Dermis blood vessel endothelial cell (primary cell): ENCODE data around the gene PSMB1. TPM values are rescaled to one million over a fixed set of nuclear protein-coding genes. Genes with fewer than 3 reads are reported as not detected.
"Not testable (repeated sequence)": the region's sequence is repeated elsewhere in the genome, so short reads cannot be mapped to it uniquely, and the experiment has no call there.

Experiments
- DNase-seq: peaks from one replicate; pipeline ENCODE4 v3.0.0; 2010
- total RNA-seq: library from RNA; depleted of rRNA; stranded (reverse); fragments of >200 nt; gene quantifications from 2 replicates; pipeline ENCODE4 v1.2.3, GENCODE V29; 2014

Gene PSMB1
- total RNA-seq, 1 donor from 2014 or later = 308 TPM

- DNase-seq = no peak
These were observed 19.3 kb downstream of the PSMB1 start for GRCh38 chr6:170533792-170534191.

- no peak for DNase-seq
These were observed 20.1 kb downstream of the PSMB1 start for GRCh38 chr6:170532867-170533488.

- peak; percentile 85 for DNase-seq
These were observed 23.2 kb downstream of the PSMB1 start for GRCh38 chr6:170529839-170530469.

GRCh38 chr6:170527995-170528394 lies 25.1 kb downstream of the PSMB1 start:
- peak; percentile 19 for DNase-seq

GRCh38 chr6:170525795-170526194 lies 27.3 kb downstream of the PSMB1 start:
- no peak for DNase-seq

GRCh38 chr6:170524172-170524502 lies 29.0 kb downstream of the PSMB1 start:
- no peak for DNase-seq

GRCh38 chr6:170523256-170524171 lies 29.6 kb downstream of the PSMB1 start:
- peak; percentile 17 for DNase-seq

GRCh38 chr6:170522565-170523183 lies 30.4 kb downstream of the PSMB1 start:
- DNase-seq = peak; percentile 51

GRCh38 chr6:170516783-170517616 lies 36.1 kb downstream of the PSMB1 start:
- peak; percentile 81 for DNase-seq

GRCh38 chr6:170514908-170515307 lies 38.2 kb downstream of the PSMB1 start:
- DNase-seq = no peak

- no peak for DNase-seq
These were observed 40.9 kb downstream of the PSMB1 start for GRCh38 chr6:170512249-170512648.

- no peak for DNase-seq
These were observed 42.5 kb downstream of the PSMB1 start for GRCh38 chr6:170510631-170511030.

GRCh38 chr6:170509723-170510018 lies 43.4 kb downstream of the PSMB1 start:
- no peak for DNase-seq

- not testable (repeated sequence) for DNase-seq
These were observed 44.0 kb downstream of the PSMB1 start for GRCh38 chr6:170508892-170509722.

- not testable (repeated sequence) for DNase-seq
These were observed 44.8 kb downstream of the PSMB1 start for GRCh38 chr6:170508275-170508674.

GRCh38 chr6:170507728-170508127 lies 45.4 kb downstream of the PSMB1 start:
- not testable (repeated sequence) for DNase-seq

GRCh38 chr6:170506446-170506845 lies 46.7 kb downstream of the PSMB1 start:
- no peak for DNase-seq

- no peak for DNase-seq
These were observed 47.8 kb downstream of the PSMB1 start for GRCh38 chr6:170505306-170505705.

- no peak for DNase-seq
These were observed 48.6 kb downstream of the PSMB1 start for GRCh38 chr6:170504479-170504878.

- no peak for DNase-seq
These were observed 49.7 kb downstream of the PSMB1 start for GRCh38 chr6:170503414-170503761.

GRCh38 chr6:170502733-170503413 lies 50.2 kb downstream of the PSMB1 start:
- not testable (repeated sequence) for DNase-seq
